GM23338 (cell line): ENCODE data around the gene JAGN1. TPM values are rescaled to one million over a fixed set of nuclear protein-coding genes. Genes with fewer than 3 reads are reported as not detected.

Experiments used
- ATAC-seq: fragments of 200-7000 bp; cut with Tn5 transposase; 3 replicates; pipeline ENCODE4 v1.9.1; 2020
- DNase-seq: peaks from one replicate; pipeline ENCODE4 v3.0.0-alpha.2; 2015; ENCODE audit warnings: low spot score
- H2AFZ ChIP-seq: fragments of 200-600 bp; sonication (generic); 2 replicates; pipeline ENCODE4 v1.8.0; 2016; ENCODE audit warnings: antibody characterized with exemption, mild to moderate bottlenecking, moderate library complexity
- H3F3A ChIP-seq: fragments of 200-600 bp; sonication (generic); replicated peaks from 2 replicates; pipeline ENCODE4 v1.8.0; 2017; ENCODE audit warnings: antibody characterized with exemption, mixed run types, low read depth
- H3K27ac ChIP-seq: fragments of 200-600 bp; sonication (generic); 2 replicates; pipeline ENCODE4 v1.6.1; 2016; ENCODE audit warnings: low read depth
- H3K27me3 ChIP-seq: fragments of 200-600 bp; sonication (generic); 2 replicates; pipeline ENCODE4 v1.8.0; 2016; ENCODE audit warnings: mild to moderate bottlenecking, mixed run types, moderate library complexity; ENCODE audit not compliant: insufficient read depth
- H3K36me3 ChIP-seq: fragments of 200-600 bp; sonication (generic); 2 replicates; pipeline ENCODE4 v1.8.0; 2016; ENCODE audit warnings: mild to moderate bottlenecking; ENCODE audit not compliant: insufficient read depth
- H3K4me1 ChIP-seq: fragments of 200-600 bp; sonication (generic); 2 replicates; pipeline ENCODE4 v1.8.0; 2016; ENCODE audit warnings: mild to moderate bottlenecking, moderate library complexity; ENCODE audit not compliant: insufficient read depth
- H3K4me2 ChIP-seq: fragments of 200-600 bp; sonication (generic); 2 replicates; pipeline ENCODE4 v1.7.1; 2017; ENCODE audit warnings: mixed run types
- H3K4me3 ChIP-seq: fragments of 200-600 bp; sonication (generic); 2 replicates; pipeline ENCODE4 v1.6.1; 2016; ENCODE audit warnings: mixed run types
- H3K79me2 ChIP-seq: fragments of 200-600 bp; sonication (generic); replicated peaks from 2 replicates; pipeline ENCODE4 v1.8.0; 2017; ENCODE audit warnings: mild to moderate bottlenecking; ENCODE audit not compliant: insufficient read depth
- H3K9me2 ChIP-seq: fragments of 200-600 bp; sonication (generic); 2 replicates; pipeline ENCODE4 v1.8.0; 2017; ENCODE audit not compliant: insufficient read depth
- H4K20me1 ChIP-seq: fragments of 200-600 bp; sonication (generic); replicated peaks from 2 replicates; pipeline ENCODE4 v1.8.0; 2017; ENCODE audit warnings: mild to moderate bottlenecking; ENCODE audit not compliant: insufficient read depth
- H3K27ac Mint-ChIP-seq: 2 replicates; pipeline ENCODE4 v1.8.0; 2020; ENCODE audit warnings: inconsistent platforms, mild to moderate bottlenecking, moderate library complexity, mixed read lengths
- H3K27me3 Mint-ChIP-seq: 3 replicates; pipeline ENCODE4 v1.8.0; 2022; ENCODE audit warnings: low read depth, mild to moderate bottlenecking, moderate library complexity, mixed read lengths, inconsistent platforms; ENCODE audit not compliant: insufficient read depth, poor library complexity
- H3K36me3 Mint-ChIP-seq: 3 replicates; pipeline ENCODE4 v1.8.0; 2021; ENCODE audit warnings: low read depth, mild to moderate bottlenecking, inconsistent platforms, moderate library complexity, mixed read lengths
- H3K4me1 Mint-ChIP-seq: 3 replicates; pipeline ENCODE4 v1.8.0; 2020; ENCODE audit warnings: mild to moderate bottlenecking, inconsistent platforms, mixed read lengths
- H3K4me3 Mint-ChIP-seq: 3 replicates; pipeline ENCODE4 v1.8.0; 2021; ENCODE audit warnings: moderate library complexity, mild to moderate bottlenecking, inconsistent platforms, mixed read lengths
- H3K9me3 Mint-ChIP-seq: 3 replicates; pipeline ENCODE4 v1.8.0; 2020; ENCODE audit warnings: moderate library complexity, mild to moderate bottlenecking, inconsistent platforms, mixed read lengths
- CREB1 ChIP-seq: fragments of 250-450 bp; sonication (Bioruptor Pico); IDR thresholded peaks from 2 replicates; pipeline ENCODE4 v1.5.0; 2020; ENCODE audit warnings: low read depth, mild to moderate bottlenecking, moderate library complexity
- STAT1 ChIP-seq: IDR thresholded peaks from one replicate; pipeline ENCODE4 v1.6.1; 2016; ENCODE audit warnings: antibody characterized with exemption; ENCODE audit not compliant: unreplicated experiment
- ZNF114 ChIP-seq: fragments of 250-450 bp; sonication (Bioruptor Pico); IDR thresholded peaks from 2 replicates; pipeline ENCODE4 v1.5.0; 2020; ENCODE audit warnings: mild to moderate bottlenecking, moderate library complexity
- polyA plus RNA-seq: library from polyadenylated mRNA; unstranded; fragments of >200 nt; fragmentation: Nextera tagmentation; extraction: Ambion mirVana; gene quantifications from 2 replicates; pipeline ENCODE4 v1.2.1, GENCODE V29; 2016
- total RNA-seq: library from RNA; depleted of rRNA; stranded (reverse); fragments of >200 nt; shearing (Covaris generic); gene quantifications from 2 replicates; pipeline ENCODE4 v1.2.3, GENCODE V29; 2014
- TF ChIP-seq, protein P1 (sequence below): IDR thresholded peaks from 2 replicates; pipeline ENCODE4 v1.6.1; 2016; ENCODE audit warnings: antibody characterized with exemption
- TF ChIP-seq, protein P2 (sequence below): IDR thresholded peaks from one replicate; pipeline ENCODE4 v1.6.1; 2018; ENCODE audit warnings: antibody characterized with exemption; ENCODE audit not compliant: unreplicated experiment

The JAGN1 gene
- total and polyA plus RNA-seq, 2 experiments from 2014 or later: 22.5 to 32.0 TPM

DNA sequence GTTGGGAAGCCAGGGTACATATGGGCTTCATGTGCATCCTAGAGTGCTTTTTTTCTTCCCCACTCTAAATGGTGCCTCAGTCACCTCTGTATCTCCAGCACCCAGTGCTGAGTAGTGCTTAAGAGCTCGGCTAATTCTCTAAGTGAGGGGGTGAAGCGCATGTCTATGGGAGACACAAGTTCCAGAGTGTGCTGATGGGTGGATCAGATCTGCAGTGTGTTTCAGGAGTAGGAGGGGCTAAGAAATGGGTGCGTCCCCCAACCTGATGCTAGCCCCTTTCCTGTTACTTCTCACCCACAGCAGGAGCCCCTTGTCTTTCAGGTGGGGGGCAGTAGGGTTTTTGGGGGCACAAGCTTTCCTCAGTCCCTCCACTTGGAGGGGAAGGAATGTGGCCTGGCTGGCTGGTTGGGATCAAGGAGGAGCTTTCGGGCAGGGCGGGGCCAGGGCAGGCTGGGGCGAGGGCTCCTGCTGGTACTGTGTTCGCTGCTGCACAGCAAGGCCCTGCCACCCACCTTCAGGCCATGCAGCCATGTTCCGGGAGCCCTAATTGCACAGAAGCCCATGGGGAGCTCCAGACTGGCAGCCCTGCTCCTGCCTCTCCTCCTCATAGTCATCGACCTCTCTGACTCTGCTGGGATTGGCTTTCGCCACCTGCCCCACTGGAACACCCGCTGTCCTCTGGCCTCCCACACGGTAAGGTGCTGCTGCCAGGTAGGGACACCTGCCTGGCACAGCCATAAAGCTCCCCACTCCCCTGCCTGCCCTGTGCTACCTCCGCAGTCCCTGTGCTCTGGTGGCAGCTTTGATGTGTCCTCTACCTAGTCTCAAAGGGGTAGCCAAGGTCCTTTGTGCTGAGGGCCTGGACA is 12.2 kb downstream of the JAGN1 start, which contains the start of gene IL17RE:
TSS of gene IL17RE (plus strand) at position 477 of the 866 bp plus-strand sequence. CDS start at position 562, 85 bp downstream.
- H3K4me1 ChIP-seq: peaks cover 17% of the 10 kb centered on the region
- peak within 1 kb of the TSS; percentile 71 for H3K4me2 ChIP-seq
- peak within 1 kb of the TSS; percentile 99 for H2AFZ ChIP-seq
- Mint-ChIP-seq H3K27me3 (peaks cover 13% of the 10 kb centered on the region), H3K27ac (no peak within 1 kb of the TSS), H3K4me1 (peaks cover 20% of the 10 kb centered on the region), H3K4me3 (peak within 1 kb of the TSS; percentile 35), H3K36me3 (no peaks in the 10 kb centered on the region; the same call in 2 of the 3 replicates), H3K9me3 (no peaks in the 10 kb centered on the region)
- no peak within 1 kb of the TSS for H3K27ac ChIP-seq
- no peaks in the 10 kb centered on the region for H3K79me2 ChIP-seq
- no peaks in the 10 kb centered on the region for H3F3A ChIP-seq
- peak; percentile 55 for DNase-seq
- ATAC-seq: peak; percentile 93
- H3K36me3 ChIP-seq: no peaks in the 10 kb centered on the region
- TF ChIP-seq, protein P1, sequence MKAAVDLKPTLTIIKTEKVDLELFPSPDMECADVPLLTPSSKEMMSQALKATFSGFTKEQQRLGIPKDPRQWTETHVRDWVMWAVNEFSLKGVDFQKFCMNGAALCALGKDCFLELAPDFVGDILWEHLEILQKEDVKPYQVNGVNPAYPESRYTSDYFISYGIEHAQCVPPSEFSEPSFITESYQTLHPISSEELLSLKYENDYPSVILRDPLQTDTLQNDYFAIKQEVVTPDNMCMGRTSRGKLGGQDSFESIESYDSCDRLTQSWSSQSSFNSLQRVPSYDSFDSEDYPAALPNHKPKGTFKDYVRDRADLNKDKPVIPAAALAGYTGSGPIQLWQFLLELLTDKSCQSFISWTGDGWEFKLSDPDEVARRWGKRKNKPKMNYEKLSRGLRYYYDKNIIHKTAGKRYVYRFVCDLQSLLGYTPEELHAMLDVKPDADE: no peak
- TF ChIP-seq, protein P2, sequence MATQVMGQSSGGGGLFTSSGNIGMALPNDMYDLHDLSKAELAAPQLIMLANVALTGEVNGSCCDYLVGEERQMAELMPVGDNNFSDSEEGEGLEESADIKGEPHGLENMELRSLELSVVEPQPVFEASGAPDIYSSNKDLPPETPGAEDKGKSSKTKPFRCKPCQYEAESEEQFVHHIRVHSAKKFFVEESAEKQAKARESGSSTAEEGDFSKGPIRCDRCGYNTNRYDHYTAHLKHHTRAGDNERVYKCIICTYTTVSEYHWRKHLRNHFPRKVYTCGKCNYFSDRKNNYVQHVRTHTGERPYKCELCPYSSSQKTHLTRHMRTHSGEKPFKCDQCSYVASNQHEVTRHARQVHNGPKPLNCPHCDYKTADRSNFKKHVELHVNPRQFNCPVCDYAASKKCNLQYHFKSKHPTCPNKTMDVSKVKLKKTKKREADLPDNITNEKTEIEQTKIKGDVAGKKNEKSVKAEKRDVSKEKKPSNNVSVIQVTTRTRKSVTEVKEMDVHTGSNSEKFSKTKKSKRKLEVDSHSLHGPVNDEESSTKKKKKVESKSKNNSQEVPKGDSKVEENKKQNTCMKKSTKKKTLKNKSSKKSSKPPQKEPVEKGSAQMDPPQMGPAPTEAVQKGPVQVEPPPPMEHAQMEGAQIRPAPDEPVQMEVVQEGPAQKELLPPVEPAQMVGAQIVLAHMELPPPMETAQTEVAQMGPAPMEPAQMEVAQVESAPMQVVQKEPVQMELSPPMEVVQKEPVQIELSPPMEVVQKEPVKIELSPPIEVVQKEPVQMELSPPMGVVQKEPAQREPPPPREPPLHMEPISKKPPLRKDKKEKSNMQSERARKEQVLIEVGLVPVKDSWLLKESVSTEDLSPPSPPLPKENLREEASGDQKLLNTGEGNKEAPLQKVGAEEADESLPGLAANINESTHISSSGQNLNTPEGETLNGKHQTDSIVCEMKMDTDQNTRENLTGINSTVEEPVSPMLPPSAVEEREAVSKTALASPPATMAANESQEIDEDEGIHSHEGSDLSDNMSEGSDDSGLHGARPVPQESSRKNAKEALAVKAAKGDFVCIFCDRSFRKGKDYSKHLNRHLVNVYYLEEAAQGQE: no peak
- no peak for TF ChIP-seq STAT1
- no peak for TF ChIP-seq CREB1 (CRISPR knock-in tag)
- TF ChIP-seq ZNF114 (CRISPR knock-in tag): no peak
- H3K27me3 ChIP-seq: no peaks in the 10 kb centered on the region
- no peaks in the 10 kb centered on the region for H4K20me1 ChIP-seq
- H3K9me2 ChIP-seq: no peaks in the 10 kb centered on the region
- peak within 1 kb of the TSS; percentile 42 for H3K4me3 ChIP-seq

DNA sequence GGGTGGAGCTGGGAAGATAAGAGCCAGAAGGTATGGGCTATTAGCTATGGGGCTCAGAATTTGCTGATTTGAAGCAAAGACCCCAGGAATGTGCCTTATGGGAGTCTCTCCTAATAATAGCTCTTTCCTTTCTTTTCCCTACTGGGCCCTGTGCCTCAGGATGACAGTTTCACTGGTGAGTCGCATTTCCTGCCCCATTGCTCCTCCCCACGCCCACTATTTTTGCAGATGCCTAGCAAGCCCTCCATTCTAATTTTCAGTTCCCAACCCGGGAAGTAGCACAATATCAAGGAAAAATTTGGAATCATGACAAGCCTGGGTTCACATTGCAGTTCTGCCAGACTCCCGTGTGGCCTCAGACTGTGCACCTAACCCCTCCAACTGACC is 12.8 kb downstream of the JAGN1 start:
- H3K36me3 Mint-ChIP-seq: no peaks in the 10 kb centered on the region; the same call in 2 of the 3 replicates
- peak overlapping the region; percentile 99 for H2AFZ ChIP-seq
- H3K4me3 ChIP-seq: peak overlapping the region; percentile 42
- H3K27me3 Mint-ChIP-seq: peaks cover 13% of the 10 kb centered on the region
- H3K79me2 ChIP-seq: no peaks in the 10 kb centered on the region
- no peaks in the 10 kb centered on the region for H3K9me2 ChIP-seq
- no peaks in the 10 kb centered on the region for H3K27me3 ChIP-seq
- no peaks in the 10 kb centered on the region for H3F3A ChIP-seq
- no peak overlapping the region for H3K27ac ChIP-seq
- no peaks in the 10 kb centered on the region for H3K36me3 ChIP-seq
- DNase-seq (no peak), ATAC-seq (no peak)
- H3K9me3 Mint-ChIP-seq: no peaks in the 10 kb centered on the region
- no peak overlapping the region for H3K27ac Mint-ChIP-seq
- peaks cover 20% of the 10 kb centered on the region for H3K4me1 Mint-ChIP-seq
- H4K20me1 ChIP-seq: no peaks in the 10 kb centered on the region
- H3K4me3 Mint-ChIP-seq: peak overlapping the region; percentile 35; the same call in 2 of the 3 replicates
- H3K4me1 ChIP-seq: peaks cover 17% of the 10 kb centered on the region
- peak overlapping the region; percentile 71 for H3K4me2 ChIP-seq
- TF ChIP-seq CREB1 (CRISPR knock-in tag) (no peak), ZNF114 (CRISPR knock-in tag) (no peak)
- TF ChIP-seq, protein P1: no peak
- TF ChIP-seq, protein P2: no peak
